Kidney (tissue), 14 donors: ENCODE results near the gene CALU. TPM values are rescaled to one million over a fixed set of nuclear protein-coding genes. Genes with fewer than 3 reads are reported as not detected.

ENCODE experiments used
- DNase-seq, 5 donors: peaks; one replicate each; pipeline ENCODE4 v3.0.0-alpha.2; 2013 to 2020
- FAIRE-seq: peaks from 2 replicates; lab custom pipeline; 2012; peaks lifted over from hg19 to GRCh38; lab: Jason Lieb, UNC
- H3K27ac ChIP-seq, 2 donors: one replicate each; pipeline ENCODE4 v1.7.0; 2013; ENCODE audit warnings: low read depth in 2 of 2, low read length in 2 of 2, inconsistent platforms in 1 of 2
- H3K27me3 ChIP-seq: one replicate; pipeline ENCODE4 v1.7.1; 2013; ENCODE audit warnings: low read length, inconsistent platforms; ENCODE audit not compliant: control insufficient read depth, insufficient read depth
- H3K36me3 ChIP-seq, 3 donors: one replicate each; pipeline versions ENCODE4 v1.7.0 to v1.7.1; 2013; ENCODE audit warnings: low read length in 3 of 3, control low read depth in 1 of 3, inconsistent platforms in 1 of 3; ENCODE audit not compliant: insufficient read depth in 3 of 3, control insufficient read depth in 2 of 3
- H3K4me1 ChIP-seq, 3 donors: one replicate each; pipeline versions ENCODE4 v1.7.0 to v1.7.1; 2013; ENCODE audit warnings: low read length in 3 of 3, inconsistent platforms in 1 of 3, low read depth in 1 of 3; ENCODE audit not compliant: control insufficient read depth in 2 of 3, insufficient read depth in 2 of 3
- H3K4me3 ChIP-seq, 3 donors: one replicate each; pipeline versions ENCODE4 v1.7.0 to v1.8.1; 2013; ENCODE audit warnings: low read length in 3 of 3, control low read depth in 1 of 3, inconsistent platforms in 1 of 3
- H3K9ac ChIP-seq, 3 donors: one replicate each; pipeline versions ENCODE4 v1.7.0 to v1.7.1; 2013; ENCODE audit warnings: low read length in 3 of 3, control low read depth in 1 of 3, inconsistent platforms in 1 of 3
- H3K9me3 ChIP-seq, 3 donors: one replicate each; pipeline versions ENCODE4 v1.7.0 to v1.7.1; 2013; ENCODE audit warnings: low read length in 3 of 3, control low read depth in 1 of 3, inconsistent platforms in 1 of 3; ENCODE audit not compliant: control insufficient read depth in 2 of 3, insufficient read depth in 1 of 3
- intact Hi-C: fragments of 100-400 bp; cut with DNase I; formaldehyde crosslinking; loops from one replicate; pipeline ENCODE4 v1.11.1; 2022
- polyA plus RNA-seq: library from polyadenylated mRNA; stranded (reverse); fragments of 350-450 nt; fragmentation: Illumina TruSeq; extraction: RNeasy Lipid Tissue Mini Kit (QIAGEN cat#74804); gene quantifications from one replicate; pipeline ENCODE4 v1.2.3, GENCODE V29; 2014; ENCODE audit warnings: low read depth, low replicate concordance; ENCODE audit not compliant: insufficient read depth
- total RNA-seq: library from RNA; stranded (reverse); fragmentation: NEBNext Ultra II Directional; extraction: Animal tissue kit (Norgen Biotek cat#: 25700); gene quantifications from one replicate; pipeline ENCODE4 v1.2.1, GENCODE V29; 2021
- TF ChIP-seq, protein P1 (sequence below): IDR thresholded peaks from 3 replicates; pipeline ENCODE4 v1.5.1; 2012; ENCODE audit warnings: mild to moderate bottlenecking, moderate library complexity, borderline replicate concordance; ENCODE audit not compliant: insufficient read depth; ENCODE audit errors: extremely low read depth
- donor health status: control.
- donor health status: control.
- donor health status: control.
- donor health status: control.
- donor health status: control.
- donor health status: DM: yes; HTN: yes; CAD: no.
- donor health status: Normal renal cell carcinoma (clear cell type).

Gene CALU
- total and polyA plus RNA-seq, 2 donors from 2014 or later, result 32.9 to 75.1 TPM

DNA sequence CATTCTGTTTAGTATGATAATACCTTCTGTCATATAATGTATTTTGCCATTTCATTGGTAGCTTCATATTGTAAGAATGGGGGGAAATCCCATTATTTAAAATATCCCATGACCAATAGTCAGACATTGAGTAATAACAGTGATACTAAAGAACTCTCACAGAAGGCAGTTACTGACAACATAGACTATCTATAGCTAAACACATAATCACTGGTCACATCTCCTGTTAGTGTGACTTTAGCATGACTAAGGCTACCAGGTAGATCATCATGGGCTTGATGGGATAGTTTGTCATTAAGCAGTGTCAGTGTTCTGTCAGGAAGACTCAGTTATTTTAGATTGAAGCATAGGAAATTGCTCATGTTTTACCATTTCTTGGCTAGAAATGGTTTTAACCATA, 20.1 kb downstream of the CALU start:
- TF ChIP-seq, protein P1, sequence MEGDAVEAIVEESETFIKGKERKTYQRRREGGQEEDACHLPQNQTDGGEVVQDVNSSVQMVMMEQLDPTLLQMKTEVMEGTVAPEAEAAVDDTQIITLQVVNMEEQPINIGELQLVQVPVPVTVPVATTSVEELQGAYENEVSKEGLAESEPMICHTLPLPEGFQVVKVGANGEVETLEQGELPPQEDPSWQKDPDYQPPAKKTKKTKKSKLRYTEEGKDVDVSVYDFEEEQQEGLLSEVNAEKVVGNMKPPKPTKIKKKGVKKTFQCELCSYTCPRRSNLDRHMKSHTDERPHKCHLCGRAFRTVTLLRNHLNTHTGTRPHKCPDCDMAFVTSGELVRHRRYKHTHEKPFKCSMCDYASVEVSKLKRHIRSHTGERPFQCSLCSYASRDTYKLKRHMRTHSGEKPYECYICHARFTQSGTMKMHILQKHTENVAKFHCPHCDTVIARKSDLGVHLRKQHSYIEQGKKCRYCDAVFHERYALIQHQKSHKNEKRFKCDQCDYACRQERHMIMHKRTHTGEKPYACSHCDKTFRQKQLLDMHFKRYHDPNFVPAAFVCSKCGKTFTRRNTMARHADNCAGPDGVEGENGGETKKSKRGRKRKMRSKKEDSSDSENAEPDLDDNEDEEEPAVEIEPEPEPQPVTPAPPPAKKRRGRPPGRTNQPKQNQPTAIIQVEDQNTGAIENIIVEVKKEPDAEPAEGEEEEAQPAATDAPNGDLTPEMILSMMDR, result no peak
- Histone ChIP-seq H3K27me3 (no peaks in the 10 kb centered on the region), H3K36me3 (peaks cover 10 to 16% (median 14%) of the 10 kb centered on the region in 3 donors), H3K9ac (no peak overlapping the region), H3K4me1 (no peaks in the 10 kb centered on the region), H3K27ac (no peak overlapping the region), H3K9me3 (no peaks in the 10 kb centered on the region), H3K4me3 (no peak overlapping the region)
- intact Hi-C loops, result no loop called here
- FAIRE-seq (no peak), DNase-seq (no peak)

DNA sequence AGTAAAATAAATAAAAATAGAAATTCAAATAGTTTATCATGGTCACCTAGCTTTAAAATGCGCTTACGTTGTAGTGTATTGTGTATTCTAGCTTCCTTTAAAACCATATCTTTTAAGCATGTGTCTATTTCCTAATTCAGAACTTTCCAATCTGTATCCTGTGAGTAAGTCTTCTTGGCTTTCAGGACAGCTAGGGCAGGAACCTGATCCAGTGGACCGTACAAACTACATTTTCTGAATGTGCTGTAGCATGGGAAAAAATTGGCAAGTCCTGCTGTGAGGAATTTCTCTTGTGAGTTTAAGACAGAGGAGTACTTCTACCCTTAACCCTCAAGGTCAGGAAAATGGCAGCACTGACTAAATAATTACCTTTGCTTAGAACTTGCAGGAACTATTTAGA, 24.4 kb downstream of the CALU start:
- no peak overlapping the region for H3K27ac ChIP-seq
- intact Hi-C loops, result no loop called here
- H3K27me3 ChIP-seq, result no peaks in the 10 kb centered on the region
- H3K4me1 ChIP-seq, result no peaks in the 10 kb centered on the region
- no peak overlapping the region for H3K9ac ChIP-seq
- TF ChIP-seq, protein P1, result no peak
- no peaks in the 10 kb centered on the region for H3K9me3 ChIP-seq
- peaks cover 7 to 18% (median 15%) of the 10 kb centered on the region in 3 donors for H3K36me3 ChIP-seq
- FAIRE-seq, result peak; percentile 17
- no peak overlapping the region for H3K4me3 ChIP-seq
- peak in 1 of 5 donors; percentile 11 for DNase-seq

DNA sequence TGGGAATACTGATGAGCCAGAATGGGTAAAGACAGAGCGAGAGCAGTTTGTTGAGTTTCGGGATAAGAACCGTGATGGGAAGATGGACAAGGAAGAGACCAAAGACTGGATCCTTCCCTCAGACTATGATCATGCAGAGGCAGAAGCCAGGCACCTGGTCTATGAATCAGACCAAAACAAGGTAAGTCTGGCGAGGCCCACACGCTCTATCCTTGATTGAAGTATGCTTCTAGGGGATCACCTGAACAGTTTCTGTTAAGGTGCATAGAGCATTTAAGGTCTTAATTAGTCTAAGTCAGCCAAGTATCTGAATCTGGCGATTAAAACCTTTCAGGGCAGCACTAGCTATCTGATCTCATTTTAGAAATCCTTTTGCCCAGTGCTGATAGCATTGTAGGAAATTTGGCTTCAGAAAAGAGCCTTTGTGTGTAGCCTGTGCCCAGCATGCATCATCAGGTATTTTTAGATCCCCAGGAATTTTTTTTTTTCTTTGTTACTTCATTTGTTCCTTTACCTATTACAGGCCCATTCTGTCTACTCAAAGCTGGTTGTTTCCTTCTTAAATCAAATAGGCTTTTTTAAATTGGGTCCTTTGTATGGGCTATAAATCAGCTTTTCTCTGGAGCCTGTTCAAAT, 28.4 kb downstream of the CALU start:
- Histone ChIP-seq H3K4me3 (no peak overlapping the region), H3K4me1 (no peaks in the 10 kb centered on the region), H3K9me3 (no peaks in the 10 kb centered on the region), H3K27me3 (no peaks in the 10 kb centered on the region), H3K9ac (no peak overlapping the region), H3K27ac (no peak overlapping the region), H3K36me3 (peaks cover 8 to 31% (median 10%) of the 10 kb centered on the region in 3 donors)
- DNase-seq (no peak), FAIRE-seq (no peak)
- TF ChIP-seq, protein P1, result no peak
- intact Hi-C loops, result no loop called here
